Progenitor cell of endocrine pancreas (in vitro differentiated cells): ENCODE results near the gene GABRD. TPM values are rescaled to one million over a fixed set of nuclear protein-coding genes. Genes with fewer than 3 reads are reported as not detected.

Source experiments
- DNase-seq: peaks from one replicate; pipeline ENCODE4 v3.0.0; 2021; ENCODE audit warnings: low spot score; ENCODE audit not compliant: unreplicated experiment
- H3K27ac Mint-ChIP-seq: 2 replicates; pipeline ENCODE4 v1.8.0; 2021; ENCODE audit warnings: mild to moderate bottlenecking, moderate library complexity, mixed read lengths
- H3K27me3 Mint-ChIP-seq: 2 replicates; pipeline ENCODE4 v1.8.0; 2021; ENCODE audit warnings: mixed read lengths
- H3K36me3 Mint-ChIP-seq: 2 replicates; pipeline ENCODE4 v1.8.0; 2022; ENCODE audit warnings: mixed read lengths; ENCODE audit not compliant: insufficient read depth
- H3K4me1 Mint-ChIP-seq: 2 replicates; pipeline ENCODE4 v1.8.0; 2021; ENCODE audit warnings: low read depth, mixed read lengths
- H3K4me3 Mint-ChIP-seq: 2 replicates; pipeline ENCODE4 v1.8.0; 2021; ENCODE audit warnings: low read depth, mild to moderate bottlenecking, moderate library complexity, mixed read lengths
- H3K9me3 Mint-ChIP-seq: 2 replicates; pipeline ENCODE4 v1.8.0; 2021; ENCODE audit warnings: low read depth, mixed read lengths
- total RNA-seq: library from RNA; stranded (reverse); gene quantifications from 2 replicates; pipeline ENCODE4 v1.2.1, GENCODE V29; 2021
- TF ChIP-seq, protein P1 (sequence below): fragments of 200-600 bp; sonication (generic); IDR thresholded peaks from one replicate; pipeline ENCODE4 v1.5.0; 2021; ENCODE audit warnings: antibody characterized with exemption, mild to moderate bottlenecking; ENCODE audit not compliant: unreplicated experiment

Gene GABRD
- total RNA-seq, 1 donor from 2014 or later: not detected

DNA sequence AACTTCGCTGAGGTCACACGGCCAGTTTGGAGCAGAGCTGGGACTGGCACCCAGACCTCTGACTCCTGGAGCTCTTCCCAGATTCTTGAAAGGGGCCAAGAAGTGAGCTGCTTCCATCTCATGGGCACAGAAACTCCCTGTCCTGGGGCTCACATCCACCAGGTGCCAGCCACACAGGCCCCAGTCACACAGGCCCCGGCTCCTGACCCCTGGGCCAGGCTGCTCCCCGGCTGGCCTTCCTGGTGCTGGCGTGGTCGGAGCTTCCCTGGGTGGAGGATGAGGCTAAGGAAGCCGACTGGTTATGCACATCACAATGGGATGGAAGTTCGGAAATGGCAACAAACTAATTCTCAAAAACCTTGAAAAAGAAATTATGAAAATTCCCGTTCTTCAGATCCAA lies 3.0 kb upstream of the GABRD start:
- Mint-ChIP-seq H3K4me1 (no peaks in the 10 kb centered on the region), H3K4me3 (no peak overlapping the region), H3K36me3 (no peaks in the 10 kb centered on the region), H3K27me3 (peaks cover 69% of the 10 kb centered on the region), H3K9me3 (no peaks in the 10 kb centered on the region), H3K27ac (no peak overlapping the region)
- TF ChIP-seq, protein P1, sequence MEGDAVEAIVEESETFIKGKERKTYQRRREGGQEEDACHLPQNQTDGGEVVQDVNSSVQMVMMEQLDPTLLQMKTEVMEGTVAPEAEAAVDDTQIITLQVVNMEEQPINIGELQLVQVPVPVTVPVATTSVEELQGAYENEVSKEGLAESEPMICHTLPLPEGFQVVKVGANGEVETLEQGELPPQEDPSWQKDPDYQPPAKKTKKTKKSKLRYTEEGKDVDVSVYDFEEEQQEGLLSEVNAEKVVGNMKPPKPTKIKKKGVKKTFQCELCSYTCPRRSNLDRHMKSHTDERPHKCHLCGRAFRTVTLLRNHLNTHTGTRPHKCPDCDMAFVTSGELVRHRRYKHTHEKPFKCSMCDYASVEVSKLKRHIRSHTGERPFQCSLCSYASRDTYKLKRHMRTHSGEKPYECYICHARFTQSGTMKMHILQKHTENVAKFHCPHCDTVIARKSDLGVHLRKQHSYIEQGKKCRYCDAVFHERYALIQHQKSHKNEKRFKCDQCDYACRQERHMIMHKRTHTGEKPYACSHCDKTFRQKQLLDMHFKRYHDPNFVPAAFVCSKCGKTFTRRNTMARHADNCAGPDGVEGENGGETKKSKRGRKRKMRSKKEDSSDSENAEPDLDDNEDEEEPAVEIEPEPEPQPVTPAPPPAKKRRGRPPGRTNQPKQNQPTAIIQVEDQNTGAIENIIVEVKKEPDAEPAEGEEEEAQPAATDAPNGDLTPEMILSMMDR: no peak
- DNase-seq: no peak

DNA sequence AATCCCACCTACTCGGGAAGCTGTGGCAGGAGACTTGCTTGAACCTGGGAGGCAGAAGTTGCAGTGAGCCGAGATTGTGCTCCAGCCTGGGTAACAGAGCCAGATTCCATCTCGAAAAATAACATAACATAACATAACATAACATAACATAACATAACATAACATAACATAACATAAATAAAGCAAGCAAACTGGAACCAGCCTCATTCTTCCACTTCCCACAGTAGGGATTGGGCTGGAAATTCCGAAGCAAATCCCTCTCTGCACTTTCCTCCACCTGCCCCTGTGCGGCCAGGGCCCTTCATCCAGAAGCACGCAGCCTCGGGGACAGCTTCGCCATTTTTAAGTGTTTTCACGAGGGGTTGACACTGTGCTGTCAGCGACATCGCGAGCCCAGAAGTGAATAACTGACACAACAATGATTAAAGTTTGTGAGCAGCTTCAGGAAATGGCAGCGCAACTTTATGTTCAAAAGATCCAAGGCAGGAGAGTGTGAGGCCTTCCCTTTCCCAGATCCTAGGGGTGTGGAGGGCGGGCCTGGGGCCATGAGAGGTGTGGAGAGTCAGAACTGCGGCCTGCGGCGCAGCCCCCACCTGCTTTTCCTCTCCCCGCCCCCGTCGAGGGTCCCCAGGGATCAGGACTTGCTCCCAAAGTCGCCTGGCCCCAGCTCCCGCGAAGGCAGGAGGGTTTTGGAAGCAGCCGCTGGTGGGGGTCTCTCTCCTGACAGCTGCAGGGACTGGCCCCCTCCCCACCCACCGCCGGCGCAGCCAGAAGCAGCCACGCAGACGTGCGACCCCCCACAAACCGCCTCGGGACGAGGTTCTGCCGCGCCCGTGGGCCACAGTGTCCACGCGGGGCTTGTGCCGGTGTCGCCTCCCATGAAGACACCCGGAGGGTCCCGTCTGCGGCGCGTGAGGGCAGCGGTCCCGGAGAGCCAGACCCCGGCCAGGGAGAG lies 651 bp upstream of the GABRD start:
- no peaks in the 10 kb centered on the region for H3K4me1 Mint-ChIP-seq
- H3K27me3 Mint-ChIP-seq: peaks cover 82% of the 10 kb centered on the region

DNA sequence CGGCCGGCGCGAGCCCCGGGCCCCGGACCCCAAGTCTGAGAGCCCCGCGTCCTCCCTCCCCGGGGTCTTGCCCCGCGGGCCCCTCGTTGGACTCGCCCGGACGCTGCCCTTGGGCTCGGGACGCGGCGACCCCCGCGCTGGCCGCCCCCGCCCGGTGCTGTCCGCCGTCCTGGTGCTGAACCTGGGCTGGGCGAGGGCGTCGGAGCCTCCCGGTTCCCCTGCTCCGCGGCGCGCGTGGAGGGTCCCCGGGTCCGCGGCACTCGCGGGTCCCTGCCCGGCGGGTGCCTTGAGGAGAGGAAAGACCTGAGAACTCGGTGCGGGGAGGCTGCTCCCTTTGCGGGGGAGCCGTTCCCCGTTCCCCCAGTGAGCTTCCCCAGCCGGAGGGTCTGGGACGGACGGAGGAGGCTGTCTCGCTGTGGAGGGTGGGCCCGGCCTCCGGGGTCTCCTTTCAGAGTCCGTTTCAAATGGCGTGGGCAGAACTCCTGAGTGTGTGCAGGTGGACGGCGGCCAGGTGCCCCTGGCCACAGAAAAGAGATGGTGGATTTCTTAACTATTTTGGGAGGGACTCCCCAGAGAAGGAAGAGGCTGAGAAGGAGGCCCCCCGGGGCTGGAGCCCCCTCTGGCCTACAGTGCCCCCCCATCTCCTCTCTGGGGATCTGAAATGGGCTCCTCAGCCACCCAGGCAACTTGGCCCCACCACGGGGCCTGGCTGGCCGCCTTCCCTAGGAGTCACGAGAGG lies 595 bp downstream of the GABRD start:
- TF ChIP-seq, protein P1: no peak
- no peak overlapping the region for H3K27ac Mint-ChIP-seq
- H3K4me3 Mint-ChIP-seq: no peak overlapping the region
- no peaks in the 10 kb centered on the region for H3K9me3 Mint-ChIP-seq
- no peaks in the 10 kb centered on the region for H3K36me3 Mint-ChIP-seq
- H3K4me1 Mint-ChIP-seq: no peaks in the 10 kb centered on the region
- DNase-seq: peak; percentile 59
- H3K27me3 Mint-ChIP-seq: peaks cover 77% of the 10 kb centered on the region

More for the DNA sequence above, 651 bp upstream of the GABRD start:
- Mint-ChIP-seq H3K4me3 (peak overlapping the region; percentile 17), H3K36me3 (no peaks in the 10 kb centered on the region), H3K27ac (peak overlapping the region; percentile 62), H3K9me3 (no peaks in the 10 kb centered on the region)
- TF ChIP-seq, protein P1: no peak
- no peak for DNase-seq

DNA sequence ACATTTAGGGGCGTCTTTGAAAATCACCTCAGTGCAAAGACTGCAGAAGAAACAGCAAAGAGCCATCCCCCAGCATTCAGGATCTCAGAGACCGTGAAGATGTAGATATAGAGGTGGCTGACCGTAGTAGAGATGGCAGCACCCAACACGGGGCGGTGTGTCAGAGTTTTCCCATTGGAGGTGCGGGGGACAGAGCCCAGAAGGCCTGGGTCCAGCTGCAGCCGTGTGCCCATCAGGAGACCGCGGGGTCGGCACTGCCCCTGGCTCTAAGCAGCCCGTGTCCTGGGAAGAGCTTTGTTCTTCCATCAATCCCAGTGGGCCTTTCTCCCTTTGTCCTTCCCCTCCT lies 1.1 kb downstream of the GABRD start:
- no peak for DNase-seq
- no peaks in the 10 kb centered on the region for H3K9me3 Mint-ChIP-seq
- H3K4me1 Mint-ChIP-seq: no peaks in the 10 kb centered on the region
- peaks cover 71% of the 10 kb centered on the region for H3K27me3 Mint-ChIP-seq
- TF ChIP-seq, protein P1: no peak
- no peaks in the 10 kb centered on the region for H3K36me3 Mint-ChIP-seq
- no peak overlapping the region for H3K4me3 Mint-ChIP-seq
- H3K27ac Mint-ChIP-seq: no peak overlapping the region

DNA sequence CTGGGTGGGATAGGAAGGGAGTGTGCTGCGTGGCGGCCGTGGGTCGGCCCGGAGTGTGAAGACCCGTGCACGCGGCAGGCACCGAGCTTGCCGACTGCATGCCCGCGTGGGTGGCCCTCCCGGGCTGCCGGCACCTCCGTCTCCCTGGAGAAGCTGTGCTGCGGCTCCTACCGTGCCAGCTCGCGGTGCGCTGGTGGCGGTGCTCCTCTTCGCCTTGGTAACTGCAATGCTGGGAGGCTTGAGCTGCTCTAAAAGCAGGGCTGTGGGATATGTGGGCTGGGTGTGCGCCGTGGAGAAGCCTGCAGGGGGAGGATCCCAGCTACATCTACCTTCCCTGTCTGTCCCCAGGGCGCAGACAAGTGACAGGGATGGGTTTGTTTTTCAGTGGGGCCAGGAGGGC lies 2.4 kb downstream of the GABRD start:
- TF ChIP-seq, protein P1: no peak
- H3K27me3 Mint-ChIP-seq: peaks cover 59% of the 10 kb centered on the region

More for the DNA sequence above, 2.4 kb downstream of the GABRD start:
- Mint-ChIP-seq H3K36me3 (no peaks in the 10 kb centered on the region), H3K27ac (no peak overlapping the region), H3K4me1 (no peaks in the 10 kb centered on the region), H3K4me3 (no peak overlapping the region), H3K9me3 (no peaks in the 10 kb centered on the region)
- no peak for DNase-seq
